Measurements from ENCODE around the gene ARHGAP22.

The ARHGAP22 gene

GRCh38 chr10:48511875-48512231 lies 93.0 kb downstream of the ARHGAP22 start:
- no peak for DNase-seq (ENCODE audit: low spot score)

- DNase-seq (ENCODE audit: low spot score): no peak
Measured at GRCh38 chr10:48511066-48511874, 93.6 kb downstream of the ARHGAP22 start.

DNA sequence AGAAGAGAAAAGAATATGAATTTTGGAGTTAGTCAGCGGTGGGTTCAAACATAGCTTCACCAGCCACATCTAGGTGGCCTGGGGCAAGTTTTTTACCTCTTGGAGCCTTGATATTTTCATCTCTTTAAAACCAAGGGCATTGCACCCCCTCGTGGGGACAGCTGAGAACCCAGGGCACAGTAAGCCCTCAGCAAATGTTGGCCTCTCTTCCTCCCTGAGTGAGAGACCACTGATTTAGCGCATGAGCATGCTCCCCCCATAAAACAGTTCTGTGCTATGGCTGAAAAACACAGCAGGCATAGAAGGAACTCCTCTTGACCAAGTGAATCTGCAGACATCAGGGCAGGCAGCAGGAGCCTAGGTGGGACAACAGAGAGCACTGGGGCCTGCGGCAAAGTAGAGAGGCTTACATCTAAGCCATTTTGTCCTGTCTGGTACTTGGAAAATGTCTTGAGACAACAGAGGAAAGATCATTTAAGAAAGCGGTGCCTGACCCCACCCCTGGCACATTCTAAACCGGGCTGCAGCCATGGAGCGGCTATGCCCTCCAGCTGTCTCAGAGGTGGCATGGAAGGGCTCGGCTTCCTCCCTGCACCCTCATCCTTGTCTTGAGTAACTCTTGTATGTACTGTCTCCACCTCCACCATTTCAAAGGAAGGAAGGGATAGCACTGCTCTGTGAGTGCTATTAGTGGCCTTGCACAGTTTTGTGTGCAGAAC lies 94.7 kb downstream of the ARHGAP22 start:
- DNase-seq (ENCODE audit: low spot score): no peak

GRCh38 chr10:48508791-48509772 lies 95.8 kb downstream of the ARHGAP22 start:
- peak; percentile 71 for DNase-seq (ENCODE audit: low spot score)

GRCh38 chr10:48507933-48508790 lies 96.7 kb downstream of the ARHGAP22 start:
- DNase-seq (ENCODE audit: low spot score): no peak

GRCh38 chr10:48507494-48507893 lies 97.4 kb downstream of the ARHGAP22 start:
- DNase-seq (ENCODE audit: low spot score): no peak

DNA sequence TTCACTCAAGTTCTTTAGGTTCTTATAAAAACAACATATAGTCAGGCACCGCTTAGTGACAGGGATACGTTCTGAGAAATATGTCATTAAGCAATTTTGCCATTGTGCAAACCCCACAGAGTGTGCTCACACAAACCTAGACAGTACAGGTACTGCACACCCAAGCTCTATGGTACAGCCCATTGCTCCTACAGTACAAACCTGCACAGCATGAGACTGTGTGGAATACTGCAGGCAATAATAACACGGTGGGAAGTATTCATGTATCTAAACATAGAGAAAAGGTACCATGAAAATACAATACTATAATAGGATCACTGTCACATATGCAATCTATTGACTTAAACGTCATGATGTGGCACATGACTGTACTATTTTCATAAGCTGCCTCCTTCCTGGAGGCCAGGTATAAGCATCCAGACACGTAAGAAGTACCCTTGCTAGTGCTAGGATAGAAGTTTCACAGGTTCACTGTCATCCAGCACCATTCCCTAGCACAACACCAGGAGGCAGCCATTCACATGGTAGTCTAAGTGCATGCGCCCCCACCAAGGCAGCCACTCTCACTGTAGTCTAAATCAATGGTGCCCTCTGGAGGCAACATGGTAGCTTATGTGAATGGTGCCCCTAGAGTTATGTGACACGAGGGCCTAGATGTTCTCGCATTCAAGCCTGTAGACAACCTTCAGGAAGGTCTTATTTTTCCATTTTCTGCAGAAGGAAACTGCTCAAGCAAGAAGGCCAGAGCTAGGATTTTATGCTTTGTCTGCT lies 98.5 kb downstream of the ARHGAP22 start:
- no peak for DNase-seq (ENCODE audit: low spot score)

- no peak for DNase-seq (ENCODE audit: low spot score)
Measured at GRCh38 chr10:48505394-48506112, 99.3 kb downstream of the ARHGAP22 start.

DNA sequence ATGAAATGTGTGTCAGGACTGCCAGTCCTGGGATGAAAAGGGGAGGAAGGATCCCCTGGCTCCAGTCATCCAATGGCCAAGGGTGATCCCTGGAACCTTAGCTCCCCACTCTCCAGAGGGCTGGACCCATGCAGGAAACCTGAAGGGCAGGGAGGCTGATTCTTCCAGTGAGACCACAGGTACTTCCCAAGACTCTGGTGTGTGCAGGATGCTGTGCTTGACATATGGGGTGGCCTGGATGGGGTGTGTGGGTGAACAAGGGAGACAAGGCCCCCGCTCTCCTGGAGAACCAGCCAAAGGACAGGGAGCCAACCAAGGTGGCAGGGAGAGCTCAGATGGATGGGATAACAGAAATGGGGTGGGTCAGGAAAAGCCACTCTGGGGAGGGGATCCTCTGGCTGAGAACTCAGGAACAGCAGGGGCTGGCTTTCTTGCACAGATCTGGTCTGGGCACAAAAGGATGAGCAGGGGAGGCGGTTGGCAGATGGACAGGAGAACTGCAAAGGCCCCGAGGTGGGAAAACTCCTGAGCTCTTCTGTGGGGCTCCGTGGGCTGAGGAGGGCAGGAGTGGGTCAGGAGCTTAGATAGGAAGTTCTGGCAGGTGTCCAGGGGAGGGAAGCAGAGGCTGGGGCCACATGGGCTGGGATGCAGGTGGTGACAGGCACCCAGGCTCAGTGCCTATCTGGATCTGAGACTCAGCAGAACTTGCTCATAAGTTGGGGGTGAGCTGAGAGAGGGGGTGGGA lies 100.6 kb downstream of the ARHGAP22 start:
- DNase-seq (ENCODE audit: low spot score): no peak

GRCh38 chr10:48503293-48503911 lies 101.5 kb downstream of the ARHGAP22 start:
- DNase-seq (ENCODE audit: low spot score): no peak

DNA sequence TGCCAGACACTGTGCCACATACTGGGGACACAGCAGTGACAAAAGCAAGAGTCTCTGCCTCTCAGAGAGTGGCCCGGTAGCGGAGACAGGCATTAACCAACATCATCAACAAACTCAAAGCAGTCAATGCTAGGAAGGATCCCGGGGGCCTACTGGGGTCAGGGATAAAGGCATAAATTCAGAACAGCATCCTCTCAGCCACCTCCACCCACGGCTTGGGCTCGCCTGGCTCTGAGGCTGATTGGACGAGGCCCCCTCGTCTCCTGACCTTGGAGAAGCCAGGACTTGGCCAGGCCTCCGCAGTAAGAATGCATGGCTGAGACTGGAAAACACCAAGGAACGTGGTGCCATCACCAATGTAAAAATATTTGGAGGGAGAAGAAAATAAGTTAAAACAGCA lies 102.1 kb downstream of the ARHGAP22 start:
- no peak for DNase-seq (ENCODE audit: low spot score)

DNA sequence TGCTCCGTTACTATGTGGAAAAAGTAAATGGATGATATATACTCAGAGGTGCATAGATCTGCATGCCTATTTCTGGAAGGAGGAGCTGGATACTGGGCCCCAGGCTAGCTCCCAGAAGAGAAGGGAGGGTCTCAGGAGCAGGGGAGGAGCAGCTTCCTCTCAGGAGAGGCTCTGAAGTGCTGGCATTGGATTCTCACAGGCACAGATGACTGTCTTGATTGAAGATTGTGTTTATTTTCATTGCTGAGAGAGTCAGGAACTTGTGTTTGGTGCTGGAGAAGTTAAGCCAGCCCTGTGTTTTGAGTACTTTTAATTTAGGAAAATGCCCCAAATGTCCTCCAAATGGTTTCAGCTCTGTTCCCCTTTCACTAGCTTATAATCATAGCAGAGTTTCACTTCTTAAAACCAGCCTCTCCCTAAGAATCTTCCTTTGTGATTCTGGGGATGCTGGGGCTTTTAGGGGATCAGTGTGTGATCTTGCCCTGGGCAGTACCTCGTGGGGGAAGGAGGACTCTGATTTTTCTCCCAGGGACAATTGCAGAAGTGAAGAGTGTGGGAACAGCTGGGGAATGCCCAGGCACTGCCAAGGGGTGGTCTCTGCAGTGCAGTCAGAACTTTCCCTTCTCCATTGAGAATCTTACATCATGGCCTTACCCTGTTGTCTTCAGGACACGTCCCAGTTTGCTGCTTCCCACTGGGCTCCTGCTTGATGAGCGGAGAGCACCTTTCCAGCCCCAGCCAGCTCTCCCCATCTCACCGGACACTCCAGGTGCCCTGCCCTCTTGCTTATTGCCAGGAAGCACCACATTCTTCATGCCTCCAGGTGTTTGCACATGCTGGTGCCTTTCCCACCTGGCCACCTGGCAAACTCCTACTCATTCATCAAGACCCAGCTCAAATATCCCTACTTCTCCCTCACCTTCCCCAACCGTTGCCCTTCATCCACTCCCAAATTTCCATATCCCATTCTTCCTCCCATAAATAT lies 102.8 kb downstream of the ARHGAP22 start:
- no peak for DNase-seq (ENCODE audit: low spot score)

- no peak for DNase-seq (ENCODE audit: low spot score)
Measured at GRCh38 chr10:48501226-48501625, 103.6 kb downstream of the ARHGAP22 start.

DNA sequence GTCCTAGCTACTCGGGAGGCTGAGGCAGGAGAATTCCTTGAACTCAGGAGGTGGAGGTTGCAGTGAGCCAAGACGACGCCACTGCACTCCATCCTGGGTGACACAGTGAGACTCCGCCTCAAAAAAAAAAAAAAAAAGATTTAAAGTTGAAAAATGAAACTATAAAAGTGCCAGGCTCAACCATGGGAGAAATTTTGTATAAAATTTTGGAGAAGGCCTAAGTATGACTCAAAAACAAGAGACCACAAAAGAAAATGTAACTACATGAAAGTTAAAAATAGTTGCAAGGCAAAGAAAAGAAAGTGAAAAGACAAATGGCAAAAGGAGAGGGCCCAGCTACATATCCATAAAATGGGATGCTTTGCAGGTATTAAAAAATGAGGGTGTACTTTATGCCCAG lies 104.1 kb downstream of the ARHGAP22 start:
- DNase-seq (ENCODE audit: low spot score): no peak

- DNase-seq (ENCODE audit: low spot score): no peak
Measured at GRCh38 chr10:48498940-48499510, 105.8 kb downstream of the ARHGAP22 start.

DNA sequence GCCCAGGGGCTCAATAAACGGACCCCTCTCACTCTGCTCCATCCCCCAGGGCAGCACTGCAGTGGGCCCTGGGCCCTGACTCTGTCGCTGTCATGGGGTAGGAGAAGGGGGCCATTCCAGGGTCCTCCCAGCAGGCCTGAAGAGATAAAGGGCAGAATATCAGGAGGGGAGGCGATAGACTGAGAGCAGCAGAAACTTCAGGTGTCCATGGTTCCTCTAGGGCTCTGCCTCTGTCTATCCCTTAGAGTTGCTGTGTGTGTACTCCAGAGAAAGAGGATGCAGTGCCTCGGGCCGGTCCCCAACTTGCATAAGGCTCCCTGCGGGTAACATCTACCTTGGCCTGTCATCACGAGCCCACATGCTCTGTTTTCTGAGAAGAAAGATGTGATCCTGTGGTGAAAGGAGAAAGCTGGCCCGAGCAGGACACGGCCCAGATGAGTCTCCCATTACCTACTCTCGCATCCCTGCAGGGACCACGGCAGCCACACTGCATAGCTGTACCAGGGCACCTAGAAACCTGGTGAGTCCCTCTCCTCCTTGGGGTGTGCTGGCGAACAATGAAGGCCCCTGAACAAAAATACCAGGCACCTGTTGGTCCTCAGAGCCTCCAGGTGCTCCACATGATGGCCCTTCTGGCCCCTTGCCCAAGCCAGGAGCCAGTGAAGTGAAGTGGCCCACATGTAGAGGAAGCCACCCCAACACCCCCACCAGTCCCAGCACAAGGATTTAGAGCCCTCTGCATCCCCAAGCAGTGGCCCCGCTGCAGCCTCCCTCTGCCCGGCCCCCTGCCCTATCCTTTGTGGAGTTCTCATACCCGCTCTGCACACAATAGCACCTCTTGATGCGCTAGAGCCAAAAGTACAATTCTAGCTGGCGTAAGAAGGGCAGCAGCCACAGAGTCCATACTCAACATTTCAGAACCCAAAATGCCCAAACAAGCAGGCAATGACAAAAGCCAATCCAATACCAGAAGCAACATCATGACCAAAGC lies 106.8 kb downstream of the ARHGAP22 start:
- no peak for DNase-seq (ENCODE audit: low spot score)

Measured in globus pallidus (tissue), 1 donor.